ENCODE results near the gene DIP2B.
"Not testable (repeated sequence)": the region's sequence is repeated elsewhere in the genome, so short reads cannot be mapped to it uniquely, and the experiment has no call there.

DIP2B gene

GRCh38 chr12:50549885-50550284 lies 45.1 kb downstream of the DIP2B start:
- TF ChIP-seq CTCF (IDR thresholded peaks at IDR 0.05; ENCODE audit: low read length, missing control alignments) = no peak
- no peak overlapping the region for H3K4me3 ChIP-seq (replicated peaks; ENCODE audit: low read depth, low read length)
- no peak for DNase-seq (ENCODE audit: low read depth)

- no peak overlapping the region for H3K4me3 ChIP-seq (replicated peaks; ENCODE audit: low read depth, low read length)
- no peak for TF ChIP-seq CTCF (IDR thresholded peaks at IDR 0.05; ENCODE audit: low read length, missing control alignments)
- peak; percentile 73 for DNase-seq (ENCODE audit: low read depth)
Observed at GRCh38 chr12:50550530-50551223, 45.9 kb downstream of the DIP2B start.

DNA sequence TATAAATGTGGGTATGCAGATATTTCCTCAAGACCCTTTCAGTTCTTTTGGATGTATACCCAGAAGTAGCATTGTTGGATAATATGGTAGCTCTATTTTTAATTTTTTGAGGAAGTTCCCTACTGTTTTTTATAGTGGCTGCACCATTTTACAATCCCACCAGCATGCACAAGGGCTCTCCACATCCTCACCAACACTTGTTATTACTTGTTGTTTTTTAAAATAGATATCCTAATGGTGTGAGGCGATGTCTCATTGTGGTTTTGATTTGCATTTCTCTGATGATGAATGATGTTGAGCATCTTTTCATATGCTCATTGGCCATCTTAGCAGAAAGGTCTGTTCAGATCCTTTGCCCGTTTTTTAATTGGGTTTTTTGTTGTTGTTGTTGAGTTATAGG lies 47.1 kb downstream of the DIP2B start:
- no peak overlapping the region for H3K4me3 ChIP-seq (replicated peaks; ENCODE audit: low read depth, low read length)
- TF ChIP-seq CTCF (IDR thresholded peaks at IDR 0.05; ENCODE audit: low read length, missing control alignments) = no peak
- no peak for DNase-seq (ENCODE audit: low read depth)

- no peak for DNase-seq (ENCODE audit: low read depth)
- H3K4me3 ChIP-seq (replicated peaks; ENCODE audit: low read depth, low read length) = no peak overlapping the region
- no peak for TF ChIP-seq CTCF (IDR thresholded peaks at IDR 0.05; ENCODE audit: low read length, missing control alignments)
Observed at GRCh38 chr12:50554651-50555050, 49.9 kb downstream of the DIP2B start.

DNA sequence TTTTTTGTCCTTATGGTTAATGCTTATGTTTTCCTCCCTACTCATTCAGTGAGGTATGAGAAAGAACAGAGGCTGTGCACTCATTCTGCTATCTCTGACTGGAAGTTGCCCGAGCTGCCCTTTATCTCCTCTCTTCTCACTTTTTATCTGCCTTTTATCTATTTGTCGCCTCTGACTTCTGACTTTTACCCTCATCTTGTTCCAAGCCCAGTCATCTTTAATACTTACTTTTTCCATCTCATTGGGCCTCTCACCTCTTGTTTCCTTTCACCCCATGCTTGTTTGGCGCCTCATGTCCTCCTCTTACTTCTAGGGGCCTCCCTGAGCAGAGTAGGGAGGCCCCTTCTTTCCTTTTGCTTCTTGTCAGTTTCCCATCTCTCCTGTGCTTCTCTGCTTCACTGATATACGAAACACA lies 50.7 kb downstream of the DIP2B start:
- no peak overlapping the region for H3K4me3 ChIP-seq (replicated peaks; ENCODE audit: low read depth, low read length)
- no peak for TF ChIP-seq CTCF (IDR thresholded peaks at IDR 0.05; ENCODE audit: low read length, missing control alignments)
- DNase-seq (ENCODE audit: low read depth) = no peak

- no peak for DNase-seq (ENCODE audit: low read depth)
- no peak for TF ChIP-seq CTCF (IDR thresholded peaks at IDR 0.05; ENCODE audit: low read length, missing control alignments)
- H3K4me3 ChIP-seq (replicated peaks; ENCODE audit: low read depth, low read length) = no peak overlapping the region
Observed at GRCh38 chr12:50556273-50556672, 51.5 kb downstream of the DIP2B start.

DNA sequence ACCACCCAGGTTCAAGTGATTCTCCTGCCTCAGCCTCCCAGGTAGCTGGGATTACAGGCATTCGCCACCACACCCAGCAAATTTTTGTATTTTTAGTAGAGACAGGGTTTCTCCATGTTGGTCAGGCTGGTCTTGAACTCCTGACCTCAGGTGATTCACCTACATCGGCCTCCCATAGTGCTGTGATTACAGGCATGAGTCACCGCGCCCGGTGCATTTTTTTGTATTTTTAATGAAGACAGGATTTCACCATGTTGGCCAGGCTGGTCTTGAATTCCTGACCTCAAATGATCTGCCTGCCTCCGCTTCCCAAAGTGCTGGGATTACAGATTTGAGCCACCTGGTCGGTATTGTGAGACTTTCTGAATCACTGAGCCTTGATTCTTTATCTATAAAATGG lies 52.0 kb downstream of the DIP2B start:
- not testable (repeated sequence) for H3K4me3 ChIP-seq (replicated peaks; ENCODE audit: low read depth, low read length)
- peak; percentile 60 for DNase-seq (ENCODE audit: low read depth)
